ENCODE data around the gene RILPL1.

GRCh38 chr12:123457980-123458779 is 75.3 kb downstream of the RILPL1 start, which contains the start of gene SNRNP35:
- TF ChIP-seq EZH2 (IDR thresholded peaks at IDR 0.05; ENCODE audit: insufficient read depth, poor library complexity, severe bottlenecking): no peak
- TF ChIP-seq EZH2phosphoT487 (IDR thresholded peaks at IDR 0.05; ENCODE audit: insufficient read depth, low read depth): no peak

Measured in GM23248 (cell line).